ENCODE results near the gene SFRP5.

The SFRP5 gene

DNA sequence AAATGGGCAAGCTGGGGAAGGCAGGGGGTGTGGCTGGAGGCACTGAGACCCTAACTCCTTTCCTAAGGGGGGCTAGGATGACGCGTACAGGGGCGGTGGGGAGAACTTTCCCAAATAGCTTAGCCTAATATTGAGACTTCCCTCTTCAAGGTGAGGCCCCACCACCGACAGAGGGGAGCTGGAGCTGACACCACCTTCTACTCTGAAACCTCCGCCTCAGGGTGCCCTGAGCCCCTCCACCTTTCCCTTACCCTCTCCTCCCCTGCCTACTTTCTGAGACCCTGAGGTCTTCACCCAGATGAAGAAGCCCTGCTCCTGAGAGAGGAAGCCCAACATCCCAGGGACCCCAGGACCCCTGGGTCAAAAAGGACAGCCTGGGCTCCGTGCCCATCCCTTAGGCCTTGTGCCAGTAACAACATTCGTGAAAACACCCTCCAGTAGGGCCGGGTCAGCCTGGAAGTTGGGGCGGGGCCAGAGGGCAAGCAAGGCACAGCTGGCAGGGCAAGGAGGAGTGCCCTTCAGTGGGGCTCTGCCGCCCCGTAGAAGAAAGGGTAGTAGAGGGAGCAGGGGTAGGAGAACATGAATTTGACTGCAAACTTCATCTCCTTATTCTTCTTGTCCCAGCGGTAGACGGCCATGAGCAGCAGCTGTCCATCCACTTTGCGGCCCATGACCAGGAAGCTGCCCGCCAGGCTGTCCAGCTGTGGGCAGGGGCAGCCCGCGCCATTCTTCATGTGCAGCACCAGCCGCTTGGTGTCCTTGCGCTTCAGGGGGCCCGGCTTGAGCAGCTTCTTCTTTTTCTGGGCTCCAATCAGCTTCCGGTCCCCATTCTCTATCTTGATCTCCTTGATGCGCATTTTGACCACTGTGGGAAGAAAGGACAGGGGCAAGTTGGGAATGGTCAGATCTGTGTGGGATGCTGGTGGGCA, 4.5 kb downstream of the SFRP5 start:
- in situ Hi-C loops (cut with HindIII; ENCODE audit: low sequenced_read_pairs): no loop called here

DNA sequence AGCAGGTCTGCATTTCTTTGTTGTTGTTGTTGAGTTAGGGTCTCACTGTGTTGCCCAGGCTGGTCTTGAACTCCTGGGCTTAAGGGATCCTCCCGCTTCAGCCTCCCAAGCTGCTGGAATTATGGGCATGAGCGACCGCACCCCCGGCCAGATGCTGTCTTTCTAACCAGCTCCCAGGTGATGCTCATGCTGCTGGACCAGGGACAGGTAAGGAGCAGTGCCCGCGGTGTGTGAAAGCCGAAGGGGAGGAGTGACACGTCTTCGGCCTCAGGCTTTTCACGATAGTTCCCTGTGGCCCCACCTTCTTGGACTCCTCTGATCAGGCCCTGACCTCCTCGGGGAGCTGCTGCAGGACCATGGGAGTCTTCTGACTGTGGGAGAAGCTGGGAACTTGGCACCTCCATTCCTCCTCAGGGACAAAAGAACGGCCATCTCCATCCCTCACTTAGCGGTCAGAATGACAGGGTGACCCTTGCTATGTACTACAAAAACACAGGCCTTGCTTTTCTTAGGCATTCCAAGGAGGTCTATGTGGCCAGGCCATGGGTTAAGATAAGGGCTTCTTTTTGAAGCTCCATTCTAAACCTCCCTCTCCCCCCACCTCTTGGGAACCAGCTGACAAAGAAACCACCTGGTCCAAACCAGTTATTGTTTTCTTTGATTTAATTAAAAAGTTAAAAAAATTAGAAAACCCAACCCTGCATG, 5.5 kb downstream of the SFRP5 start:
- in situ Hi-C loops (cut with HindIII; ENCODE audit: low sequenced_read_pairs): no loop called here

DNA sequence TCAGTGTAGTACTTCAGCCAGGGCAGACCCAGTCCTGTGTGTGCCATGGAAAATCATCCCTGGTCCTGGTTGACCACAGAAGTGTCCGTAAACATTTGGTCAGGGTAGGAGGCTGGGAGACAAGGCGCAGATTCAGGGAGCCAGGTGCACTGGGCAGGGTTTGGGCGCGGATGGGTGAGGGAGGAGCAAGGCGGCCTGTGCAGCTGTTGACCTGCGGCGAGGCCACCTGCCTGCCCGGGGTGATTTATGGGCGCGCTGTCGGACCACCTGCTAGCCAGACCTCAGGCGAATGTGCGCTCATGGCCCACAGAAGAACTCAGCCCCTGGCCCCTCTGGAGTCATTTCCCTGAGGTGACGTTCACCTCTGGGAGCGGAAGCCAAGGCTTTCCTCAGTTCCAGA, 6.6 kb downstream of the SFRP5 start:
- in situ Hi-C loops (cut with HindIII; ENCODE audit: low sequenced_read_pairs): no loop called here

DNA sequence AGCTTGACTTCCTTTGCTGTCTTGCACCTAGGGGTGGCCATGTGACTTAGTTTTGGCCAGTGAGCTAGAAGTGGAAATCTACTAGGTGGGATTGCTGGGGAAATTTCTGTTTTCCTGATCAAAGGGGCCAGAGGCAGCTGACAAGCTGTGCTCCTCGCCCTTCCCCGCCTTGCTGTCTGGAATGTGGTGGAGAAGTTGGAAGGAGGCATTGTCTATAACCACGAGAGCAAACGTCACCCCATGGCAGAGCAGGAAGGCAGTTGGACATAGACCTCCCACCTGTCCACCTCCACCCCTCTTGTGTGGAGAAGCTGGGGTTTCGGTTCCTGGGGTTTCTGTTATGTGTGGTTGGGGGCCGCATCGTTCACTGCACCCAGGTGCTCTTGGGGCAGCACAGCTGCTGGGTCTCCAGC, 7.3 kb downstream of the SFRP5 start:
- in situ Hi-C loops (cut with HindIII; ENCODE audit: low sequenced_read_pairs): no loop called here

DNA sequence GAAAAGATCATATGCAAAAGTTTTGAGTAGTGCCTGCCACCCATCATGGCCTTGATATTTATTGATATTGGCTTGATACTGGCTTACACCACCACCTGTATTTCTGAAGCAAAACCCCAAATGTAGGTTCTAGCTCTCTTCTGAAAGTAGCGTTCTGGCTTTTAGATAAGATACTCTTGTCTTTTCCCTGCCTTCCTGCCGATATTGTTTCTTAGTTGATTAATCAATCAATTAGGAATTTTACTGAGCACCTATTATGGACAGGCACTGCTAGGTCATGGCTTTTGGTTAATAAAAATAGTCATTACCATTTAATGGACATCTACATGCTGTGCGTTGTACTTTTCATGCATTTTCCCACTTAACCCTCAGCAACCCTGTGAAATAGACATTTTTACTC, 7.9 kb downstream of the SFRP5 start:
- in situ Hi-C loops (cut with HindIII; ENCODE audit: low sequenced_read_pairs): no loop called here

DNA sequence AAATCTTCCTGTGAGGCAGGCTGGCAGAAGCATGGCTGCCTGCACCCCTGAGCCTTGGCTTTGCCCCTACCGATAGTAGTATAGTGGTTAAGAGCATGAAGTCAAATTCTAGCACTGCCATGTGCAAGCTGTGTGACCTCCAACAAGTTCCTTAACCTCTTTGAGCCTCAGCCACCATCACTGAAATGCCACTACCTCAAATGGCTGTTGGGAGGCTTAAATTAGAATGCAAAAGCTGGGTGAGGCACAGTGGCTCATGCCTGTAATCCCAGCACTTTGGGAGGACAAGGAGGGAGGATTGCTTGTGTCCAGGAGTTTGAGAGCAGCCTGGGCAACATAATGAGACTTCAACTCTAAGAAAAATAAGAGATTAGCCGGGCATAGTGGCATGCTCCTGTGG, 8.4 kb downstream of the SFRP5 start:
- in situ Hi-C loops (cut with HindIII; ENCODE audit: low sequenced_read_pairs): no loop called here

DNA sequence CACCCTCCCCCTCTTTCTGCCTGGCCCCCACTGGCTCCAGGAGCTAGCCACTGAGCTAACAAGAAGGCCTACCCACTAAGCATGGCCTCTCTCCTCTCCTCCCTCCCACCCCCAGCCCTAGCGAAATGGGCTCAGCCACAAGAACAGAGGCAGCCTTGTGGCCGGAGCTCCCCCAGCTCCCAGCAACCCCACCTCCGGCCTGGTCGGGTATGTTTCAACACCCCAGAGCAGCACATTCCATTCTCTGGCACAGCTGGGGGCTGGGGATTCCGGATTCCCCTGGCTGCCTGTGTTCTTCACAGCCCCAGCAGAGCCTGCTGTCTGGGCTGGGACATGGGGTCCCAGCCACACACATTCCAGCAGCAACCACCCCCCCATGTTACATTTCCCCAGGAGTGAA, 9.0 kb downstream of the SFRP5 start:
- in situ Hi-C loops (cut with HindIII; ENCODE audit: low sequenced_read_pairs): no loop called here

DNA sequence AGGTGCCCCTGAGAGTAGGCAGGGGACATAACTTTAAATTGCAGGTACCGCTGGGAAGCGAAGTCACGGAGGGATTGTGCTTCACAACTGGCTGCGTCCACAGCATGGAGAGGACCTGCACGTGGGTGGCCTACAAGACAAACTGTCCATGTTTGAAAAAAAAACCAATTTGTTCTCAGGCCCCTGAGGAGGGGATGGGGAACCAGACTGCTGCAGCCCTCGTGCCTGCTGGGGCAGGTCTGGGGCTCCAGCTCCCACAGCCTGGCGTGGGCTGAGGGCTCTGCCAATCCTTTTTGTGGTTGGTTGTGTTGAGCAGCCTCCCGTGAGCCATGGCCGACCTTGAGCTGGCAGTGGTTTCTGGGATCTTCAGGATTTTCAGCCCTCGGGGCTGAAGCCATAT, 9.7 kb downstream of the SFRP5 start:
- in situ Hi-C loops (cut with HindIII; ENCODE audit: low sequenced_read_pairs): no loop called here

DNA sequence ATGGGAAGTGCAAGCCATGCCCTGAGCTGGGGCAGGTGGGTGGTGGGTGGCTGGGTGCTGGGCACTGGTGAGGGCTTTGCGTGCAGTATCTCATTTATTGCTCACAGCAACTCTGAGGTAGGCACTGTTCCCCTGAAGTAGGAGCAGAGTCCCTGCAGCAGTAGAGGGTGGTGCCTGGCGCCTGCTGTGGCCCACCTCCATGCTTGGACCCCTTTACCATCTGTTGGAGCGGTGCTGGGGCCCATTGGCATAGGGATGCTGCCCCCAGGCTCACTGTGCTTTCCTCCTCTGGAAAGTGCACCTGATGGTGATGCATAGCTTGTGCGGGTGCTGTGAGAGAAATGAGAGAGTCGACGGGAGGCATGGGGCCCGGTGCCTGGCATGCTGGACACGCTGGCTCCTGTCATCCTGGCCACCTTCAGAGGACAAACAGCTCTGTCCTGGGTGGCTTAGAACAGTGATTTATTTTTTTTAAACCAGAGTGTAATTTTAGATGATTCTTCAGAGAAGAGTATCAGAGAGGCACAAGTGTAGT, 10.4 kb downstream of the SFRP5 start:
- in situ Hi-C loops (cut with HindIII; ENCODE audit: low sequenced_read_pairs): no loop called here

DNA sequence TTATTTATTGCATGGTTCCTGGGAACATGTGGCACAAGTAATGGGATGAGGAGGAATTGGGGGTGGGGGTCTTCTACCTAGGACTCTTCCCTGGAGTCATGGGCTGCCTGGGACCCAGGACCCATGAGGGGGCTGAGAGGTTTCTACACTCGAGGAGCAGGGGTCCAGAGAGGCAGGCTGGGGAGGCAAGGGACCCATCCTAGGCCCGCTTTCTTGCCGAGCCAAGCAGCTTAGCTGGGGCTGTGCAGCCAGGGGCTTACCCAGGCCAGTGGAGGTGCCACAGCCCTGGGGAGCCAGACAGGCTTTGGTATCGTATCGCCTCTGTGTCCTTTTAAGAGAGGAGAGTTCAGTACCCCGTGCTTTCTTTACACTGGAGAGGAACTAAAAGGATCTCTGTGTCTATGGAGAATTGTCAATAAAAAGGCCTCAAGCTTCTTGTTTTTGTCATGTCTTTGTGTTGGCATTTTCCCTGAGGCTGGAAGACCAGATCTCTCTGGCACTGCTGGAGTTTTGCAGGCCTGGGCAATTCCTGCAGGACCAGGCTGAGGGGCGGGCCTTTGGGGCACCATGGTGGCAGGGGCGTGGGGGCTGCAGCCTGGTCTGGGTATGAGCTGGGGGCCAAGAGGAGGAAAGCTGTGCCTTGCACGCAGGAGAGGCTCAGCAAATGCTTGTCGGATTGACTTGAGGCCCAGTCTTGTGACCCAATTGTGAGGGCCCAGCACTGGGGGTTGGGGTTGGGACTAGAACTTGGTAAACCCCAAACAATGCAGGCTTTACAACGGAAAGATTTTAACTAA, 11.1 kb downstream of the SFRP5 start:
- in situ Hi-C loops (cut with HindIII; ENCODE audit: low sequenced_read_pairs): no loop called here

DNA sequence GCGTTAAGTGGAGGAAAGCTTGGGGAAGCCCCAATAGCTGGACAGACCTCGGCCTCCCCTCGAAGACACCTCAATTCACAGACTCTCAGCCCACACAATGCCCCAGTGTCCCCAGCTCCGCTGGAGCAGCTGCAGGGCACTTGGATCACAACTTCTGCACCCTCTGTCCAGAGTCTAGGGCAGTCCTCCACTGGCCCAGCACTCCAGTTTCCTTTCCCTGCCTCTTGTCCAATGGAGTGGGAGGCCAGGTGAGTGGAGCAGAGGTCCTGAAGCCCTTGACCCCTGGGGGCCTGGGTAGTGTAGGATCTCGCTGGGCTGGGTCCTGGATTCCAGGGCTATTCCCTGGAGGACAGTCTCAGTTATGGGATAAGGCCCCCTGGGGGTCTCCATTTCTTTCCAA, 11.9 kb downstream of the SFRP5 start:
- in situ Hi-C loops (cut with HindIII; ENCODE audit: low sequenced_read_pairs): no loop called here

DNA sequence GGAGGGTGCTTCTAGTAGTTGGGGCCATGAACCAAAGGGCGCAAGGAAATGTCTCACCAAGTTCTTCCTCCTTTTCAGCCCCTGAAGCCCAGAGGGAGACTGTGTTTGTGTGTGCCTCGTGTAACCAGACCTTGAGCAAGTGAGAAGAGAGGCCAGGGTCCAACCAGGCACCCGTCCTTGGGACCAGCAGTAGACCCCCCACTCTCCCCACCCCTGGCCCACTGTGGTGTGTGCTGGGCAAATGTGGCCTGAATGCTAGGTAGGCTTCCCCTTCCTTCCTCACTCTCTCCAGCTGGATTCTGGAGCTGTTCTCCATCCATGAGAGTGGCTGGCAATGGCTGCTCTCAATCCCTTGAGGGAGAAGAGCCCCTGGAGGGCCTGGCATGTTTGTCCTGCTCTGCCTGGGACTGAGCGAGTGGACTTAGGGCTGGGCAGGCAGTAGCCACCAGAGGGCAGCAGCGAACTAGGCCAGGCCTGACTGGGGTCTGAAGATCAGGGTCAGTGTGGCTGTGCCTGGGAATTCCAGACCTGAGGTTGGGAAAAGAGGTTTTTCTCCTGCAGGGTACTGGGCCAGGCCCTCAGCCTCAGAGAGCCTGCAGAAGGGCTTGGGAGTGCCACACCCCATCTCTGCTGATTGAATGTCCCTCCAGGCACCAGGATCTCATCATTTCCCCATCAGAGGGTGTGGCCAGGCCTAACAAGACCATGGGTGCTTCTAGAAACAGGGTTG, 12.5 kb downstream of the SFRP5 start:
- in situ Hi-C loops (cut with HindIII; ENCODE audit: low sequenced_read_pairs): no loop called here

DNA sequence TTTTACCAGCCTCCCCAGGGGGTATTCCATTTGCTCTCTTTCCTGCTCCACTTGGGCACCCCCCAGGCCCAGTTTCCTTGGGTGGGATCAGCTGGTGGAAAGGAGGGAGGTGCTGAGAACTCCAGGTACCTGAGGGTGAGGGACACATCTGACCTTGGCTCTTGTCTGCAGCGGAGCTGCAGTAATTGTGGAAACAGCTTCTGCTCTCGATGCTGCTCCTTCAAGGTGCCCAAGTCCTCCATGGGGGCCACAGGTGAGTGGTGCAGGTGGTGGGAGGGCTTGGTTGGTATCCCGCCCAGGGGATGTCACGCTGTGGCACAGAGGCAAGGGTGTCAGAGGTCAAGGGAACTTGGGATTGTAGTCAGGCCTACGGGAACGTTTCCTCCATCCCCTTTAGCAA, 14.3 kb downstream of the SFRP5 start:
- in situ Hi-C loops (cut with HindIII; ENCODE audit: low sequenced_read_pairs): no loop called here

DNA sequence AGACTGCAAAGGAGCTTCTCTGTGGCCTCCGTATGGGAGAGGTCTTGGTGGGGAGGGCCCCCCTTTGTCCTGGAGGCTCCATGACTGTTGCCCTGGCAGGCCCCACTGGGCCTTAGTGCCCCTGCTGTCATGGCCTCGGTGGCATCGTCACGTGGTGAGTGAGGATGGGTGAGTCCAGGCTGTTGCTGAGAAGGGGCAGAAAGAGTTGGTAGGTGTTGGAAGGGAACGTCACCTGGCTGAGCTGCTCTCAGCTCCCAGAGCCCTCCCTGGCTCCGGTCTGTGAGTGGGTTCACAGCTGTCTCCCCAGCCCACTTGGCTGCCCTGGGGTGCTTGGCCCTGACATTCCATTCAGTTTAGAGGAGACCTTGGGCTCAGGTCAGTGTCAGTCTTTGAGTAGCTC, 16.1 kb downstream of the SFRP5 start:
- in situ Hi-C loops (cut with HindIII; ENCODE audit: low sequenced_read_pairs): no loop called here

DNA sequence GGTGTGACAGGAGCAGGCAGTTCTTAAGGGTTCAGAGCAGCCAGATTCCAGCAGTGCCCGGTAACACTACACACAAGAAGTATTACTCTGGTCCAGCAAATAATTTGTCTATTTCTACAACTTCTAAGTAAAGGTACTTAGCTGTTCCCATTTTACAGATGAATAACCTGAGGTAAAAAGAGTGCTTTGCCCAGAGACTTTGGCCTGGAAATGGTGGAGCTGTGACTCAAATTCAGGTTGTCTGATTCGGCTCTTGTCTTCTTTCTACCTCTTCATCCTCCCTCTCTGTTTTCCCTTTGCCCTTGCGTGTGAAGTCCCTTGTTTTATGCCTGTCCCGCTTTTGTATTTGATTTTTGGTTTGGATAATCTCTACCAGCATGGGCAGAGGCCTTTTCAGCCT, 17.1 kb downstream of the SFRP5 start:
- in situ Hi-C loops (cut with HindIII; ENCODE audit: low sequenced_read_pairs): no loop called here

DNA sequence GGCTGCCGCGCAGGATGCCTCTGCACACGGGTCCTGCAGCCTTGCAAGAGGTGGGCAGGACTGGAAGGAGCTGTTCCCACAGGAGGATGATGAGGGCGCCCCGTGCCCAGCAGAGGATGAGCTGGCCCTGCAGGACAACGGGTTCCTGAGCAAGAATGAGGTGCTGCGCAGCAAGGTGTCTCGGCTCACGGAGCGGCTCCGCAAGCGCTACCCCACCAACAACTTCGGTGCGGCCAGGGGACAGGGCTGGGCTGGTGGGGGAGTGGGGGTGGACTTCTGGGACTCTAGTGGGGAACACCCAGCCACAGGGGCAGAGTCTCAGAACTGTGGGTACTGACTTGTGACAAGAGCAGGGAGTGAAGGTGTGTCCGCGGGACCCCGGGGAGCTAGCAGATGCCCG, 18.8 kb downstream of the SFRP5 start:
- in situ Hi-C loops (cut with HindIII; ENCODE audit: low sequenced_read_pairs): no loop called here

DNA sequence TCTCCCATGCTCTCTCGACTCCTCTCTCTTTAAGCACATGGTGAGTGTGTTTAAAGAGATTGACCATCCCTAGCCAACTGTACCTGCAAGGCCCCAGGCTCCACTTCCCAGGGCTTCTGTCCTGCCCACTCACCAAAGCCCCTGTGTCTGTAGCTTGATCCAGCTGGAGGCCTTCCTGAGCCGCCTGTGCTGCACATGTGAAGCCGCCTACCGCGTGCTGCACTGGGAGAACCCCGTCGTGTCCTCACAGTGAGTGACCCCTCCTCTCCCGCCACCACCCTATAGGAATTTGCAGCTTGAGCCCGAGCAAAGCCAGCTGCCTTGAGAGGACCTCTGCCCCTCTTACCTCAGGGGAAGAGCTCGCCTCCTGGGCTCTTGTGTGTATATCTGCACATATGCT, 23.7 kb downstream of the SFRP5 start:
- in situ Hi-C loops (cut with HindIII; ENCODE audit: low sequenced_read_pairs): no loop called here

DNA sequence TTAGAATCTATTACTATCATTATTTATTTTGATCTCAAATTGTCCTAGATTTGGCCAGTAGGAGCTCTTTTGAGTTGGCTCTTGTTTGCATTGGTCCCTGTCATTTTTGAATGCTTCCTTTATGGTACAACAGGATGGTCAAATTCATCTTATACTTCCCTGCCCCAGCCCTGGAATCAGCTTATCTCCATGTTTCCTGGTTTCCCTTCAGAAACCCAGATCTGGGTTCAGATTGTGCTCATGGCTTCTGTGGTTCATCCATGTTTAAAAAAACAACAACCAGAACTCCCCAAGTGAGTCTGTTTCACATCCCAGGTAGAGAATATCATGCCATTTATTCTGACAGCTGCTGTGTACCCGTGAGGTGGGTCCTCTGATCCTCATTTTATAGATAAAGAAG, 24.2 kb downstream of the SFRP5 start:
- in situ Hi-C loops (cut with HindIII; ENCODE audit: low sequenced_read_pairs): no loop called here

DNA sequence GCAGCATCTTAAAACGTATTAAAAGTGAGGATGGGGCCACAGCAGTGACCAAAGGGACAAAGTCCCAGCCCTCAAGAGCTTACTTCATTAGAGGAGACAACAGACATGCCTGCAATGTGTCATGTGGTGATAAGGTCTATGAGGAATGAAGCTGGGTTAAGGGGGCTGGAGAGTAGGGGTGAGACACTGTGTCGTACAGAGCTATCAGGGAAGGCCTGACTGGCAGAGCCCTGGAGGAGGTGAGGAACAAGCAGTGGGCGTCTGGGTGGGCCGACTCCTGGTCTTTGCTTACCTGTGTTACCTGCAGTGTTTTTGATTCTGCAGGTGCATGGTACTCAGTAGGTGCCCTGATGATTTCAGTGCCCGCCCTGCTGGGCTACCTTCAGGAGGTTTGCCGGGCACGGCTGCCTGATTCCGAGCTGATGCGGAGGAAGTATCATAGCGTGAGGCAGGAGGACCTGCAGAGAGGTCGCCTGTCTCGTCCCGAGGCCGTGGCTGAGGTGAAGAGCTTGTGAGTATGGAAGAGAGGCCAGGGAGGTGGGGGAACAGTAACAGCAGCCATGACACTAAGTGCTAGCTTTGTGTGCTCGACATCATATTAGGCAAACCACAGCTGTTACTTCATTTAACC, 27.3 kb downstream of the SFRP5 start:
- in situ Hi-C loops (cut with HindIII; ENCODE audit: low sequenced_read_pairs): no loop called here

Measured in endothelial cell of hepatic sinusoid (primary cell).